ENCODE data around the gene ISG20. TPM values are rescaled to one million over a fixed set of nuclear protein-coding genes. Genes with fewer than 3 reads are reported as not detected.

The ISG20 gene
- total RNA-seq, 1 donor from 2014 or later: 87.1 TPM

GRCh38 chr15:88624971-88625490 is 13.8 kb upstream of the ISG20 start:
- Mint-ChIP-seq H3K27me3 (no peaks in the 10 kb centered on the region), H3K36me3 (ENCODE audit: low read depth) (peaks cover 56% of the 10 kb centered on the region), H3K9me3 (no peaks in the 10 kb centered on the region), H3K27ac (peak overlapping the region; percentile 92), H3K4me1 (peaks cover 87% of the 10 kb centered on the region), H3K4me3 (peak overlapping the region; percentile 67)
- intact Hi-C loops (cut with micrococcal nuclease): loop anchor here (1.0 to 10.0 kb wide), 9 partner anchors 32 to 710 kb away; partner anchors contain the start of gene POLG
- POLR2A ChIA-PET: interaction anchor here (0.6 to 5.1 kb wide), 7 partner anchors 9 to 76 kb away, joined by 3 to 42 read pairs (median 8); partner anchors contain the start of gene ISG20
- ATAC-seq (ENCODE audit: low read depth) (no peak), DNase-seq (no peak)
- CTCF ChIA-PET: interaction anchor here (0.6 to 4.5 kb wide), 26 partner anchors 9 to 553 kb away, joined by 3 to 81 read pairs (median 5); partner anchors contain the start of genes ACAN and ISG20
- TF ChIP-seq, protein P1, sequence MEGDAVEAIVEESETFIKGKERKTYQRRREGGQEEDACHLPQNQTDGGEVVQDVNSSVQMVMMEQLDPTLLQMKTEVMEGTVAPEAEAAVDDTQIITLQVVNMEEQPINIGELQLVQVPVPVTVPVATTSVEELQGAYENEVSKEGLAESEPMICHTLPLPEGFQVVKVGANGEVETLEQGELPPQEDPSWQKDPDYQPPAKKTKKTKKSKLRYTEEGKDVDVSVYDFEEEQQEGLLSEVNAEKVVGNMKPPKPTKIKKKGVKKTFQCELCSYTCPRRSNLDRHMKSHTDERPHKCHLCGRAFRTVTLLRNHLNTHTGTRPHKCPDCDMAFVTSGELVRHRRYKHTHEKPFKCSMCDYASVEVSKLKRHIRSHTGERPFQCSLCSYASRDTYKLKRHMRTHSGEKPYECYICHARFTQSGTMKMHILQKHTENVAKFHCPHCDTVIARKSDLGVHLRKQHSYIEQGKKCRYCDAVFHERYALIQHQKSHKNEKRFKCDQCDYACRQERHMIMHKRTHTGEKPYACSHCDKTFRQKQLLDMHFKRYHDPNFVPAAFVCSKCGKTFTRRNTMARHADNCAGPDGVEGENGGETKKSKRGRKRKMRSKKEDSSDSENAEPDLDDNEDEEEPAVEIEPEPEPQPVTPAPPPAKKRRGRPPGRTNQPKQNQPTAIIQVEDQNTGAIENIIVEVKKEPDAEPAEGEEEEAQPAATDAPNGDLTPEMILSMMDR (IDR thresholded peaks at IDR 0.05): no peak

DNA sequence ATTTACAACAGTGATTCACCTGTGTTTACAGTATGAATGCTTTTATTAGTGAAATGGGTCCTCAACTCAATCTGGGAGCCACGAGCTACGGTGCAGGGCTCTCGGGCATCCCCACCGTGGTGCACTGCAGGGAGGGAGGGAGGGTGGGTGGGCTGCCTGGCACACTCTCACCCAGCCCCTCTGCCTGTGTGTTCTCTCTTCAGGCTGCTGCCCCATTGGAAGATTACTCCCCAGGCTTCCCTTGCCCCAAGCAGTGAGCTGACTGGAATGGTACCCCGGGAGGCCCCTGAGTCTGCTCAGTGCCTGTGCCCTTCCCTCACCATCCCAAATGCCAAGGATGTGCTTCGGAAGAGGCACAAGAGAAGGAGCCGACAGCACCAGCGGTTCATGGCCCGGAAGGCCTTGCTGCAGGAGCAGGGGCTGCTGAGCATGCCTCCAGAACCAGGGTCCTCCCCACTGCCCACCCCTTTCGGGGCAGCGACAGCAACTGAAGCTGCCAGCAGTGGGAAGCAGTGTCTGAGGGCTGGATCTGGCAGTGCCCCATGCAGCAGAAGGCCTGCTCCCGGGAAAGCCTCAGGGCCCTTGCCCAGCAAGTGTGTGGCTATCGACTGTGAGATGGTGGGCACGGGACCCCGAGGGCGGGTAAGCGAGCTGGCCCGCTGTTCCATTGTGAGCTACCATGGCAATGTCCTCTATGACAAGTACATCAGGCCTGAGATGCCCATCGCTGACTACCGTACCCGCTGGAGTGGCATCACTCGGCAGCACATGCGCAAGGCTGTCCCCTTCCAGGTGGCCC is 12.7 kb upstream of the ISG20 start:
- ChIA-PET CTCF (interaction anchor here (0.9 to 4.5 kb wide), 5 partner anchors 12 to 552 kb away, joined by 3 to 81 read pairs (median 11); partner anchors contain the start of gene ISG20), POLR2A (interaction anchor here (5.1 kb wide), 1 partner anchor 30 kb away, joined by 42 read pairs; no protein-coding TSS in a partner anchor)
- no peak for DNase-seq
- Mint-ChIP-seq H3K9me3 (no peaks in the 10 kb centered on the region), H3K4me3 (peak overlapping the region; percentile 19), H3K36me3 (ENCODE audit: low read depth) (peaks cover 65% of the 10 kb centered on the region), H3K27me3 (no peaks in the 10 kb centered on the region), H3K4me1 (peaks cover 91% of the 10 kb centered on the region), H3K27ac (peak overlapping the region; percentile 18)
- no peak for ATAC-seq (ENCODE audit: low read depth)
- TF ChIP-seq, protein P1 (IDR thresholded peaks at IDR 0.05): no peak
- intact Hi-C loops (cut with micrococcal nuclease): loop anchor here (2.0 to 10.0 kb wide), 3 partner anchors 31 to 709 kb away; partner anchors contain the start of gene POLG

DNA sequence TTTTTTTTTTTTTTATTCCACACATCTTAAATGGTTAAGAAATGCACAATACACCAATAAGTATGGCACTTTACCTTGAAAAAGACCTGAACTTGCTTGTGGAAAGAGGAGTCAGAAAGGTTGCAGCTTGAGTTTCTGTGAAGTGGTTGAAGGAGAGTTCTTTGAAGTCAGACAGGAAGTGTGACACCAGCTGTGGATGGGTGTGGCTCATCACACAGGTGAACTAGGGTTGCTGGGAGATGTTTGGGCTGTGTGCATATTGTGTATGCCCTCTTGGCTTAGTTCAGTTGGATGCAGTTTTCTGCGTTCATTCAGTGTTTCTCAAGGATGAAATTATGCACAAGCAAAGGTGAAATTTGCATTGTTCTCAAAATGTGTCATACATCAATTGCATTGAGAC is 11.4 kb upstream of the ISG20 start:
- peak overlapping the region; percentile 53 for H3K4me3 Mint-ChIP-seq
- no peaks in the 10 kb centered on the region for H3K9me3 Mint-ChIP-seq
- peak; percentile 50 for ATAC-seq (ENCODE audit: low read depth)
- CTCF ChIA-PET: interaction anchor here (1.3 to 4.5 kb wide), 3 partner anchors 11 to 37 kb away, joined by 6 to 81 read pairs (median 11); partner anchors contain the start of gene ISG20
- H3K4me1 Mint-ChIP-seq: peaks cover 92% of the 10 kb centered on the region
- POLR2A ChIA-PET: interaction anchor here (1.4 to 5.1 kb wide), 3 partner anchors 11 to 29 kb away, joined by 4 to 42 read pairs (median 7); partner anchors contain the start of gene ISG20
- TF ChIP-seq, protein P1 (IDR thresholded peaks at IDR 0.05): no peak
- H3K27ac Mint-ChIP-seq: peak overlapping the region; percentile 82
- H3K36me3 Mint-ChIP-seq (ENCODE audit: low read depth): peaks cover 74% of the 10 kb centered on the region
- DNase-seq: no peak
- H3K27me3 Mint-ChIP-seq: no peaks in the 10 kb centered on the region
- intact Hi-C loops (cut with micrococcal nuclease): loop anchor here (1.0 to 10.0 kb wide), 2 partner anchors 11 to 707 kb away; partner anchors contain the start of gene POLG

DNA sequence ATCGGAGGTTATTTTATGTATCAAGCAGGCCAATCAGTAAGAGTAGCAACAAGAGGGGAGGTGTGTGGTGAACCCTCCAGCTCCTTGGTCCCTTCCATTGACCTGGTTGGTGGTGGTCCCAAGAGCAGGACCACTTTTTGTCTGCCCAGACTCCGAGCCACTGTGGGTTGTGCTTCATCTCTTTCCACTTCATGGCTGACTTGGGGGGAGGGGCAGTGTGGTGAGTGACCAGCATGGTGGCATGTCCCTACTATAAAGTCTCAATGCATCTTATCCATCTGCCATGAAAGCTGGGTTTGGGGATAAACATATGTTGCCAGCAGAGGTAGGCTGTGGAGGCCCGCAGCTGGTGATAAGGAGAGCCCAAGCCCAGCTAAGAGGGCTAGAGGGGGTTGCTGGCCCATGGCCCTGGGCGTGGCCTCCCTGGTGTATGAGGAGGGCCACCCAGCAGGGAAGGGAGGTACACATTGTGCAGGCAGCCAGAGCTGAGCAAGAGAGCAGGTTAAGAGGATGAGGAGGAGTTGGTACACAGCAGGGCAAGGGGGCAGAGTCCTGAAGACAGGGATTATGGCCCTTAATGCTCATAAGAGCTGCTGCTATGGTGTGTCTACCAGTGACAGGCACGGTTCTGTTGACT is 10.7 kb upstream of the ISG20 start:
- ChIA-PET CTCF (interaction anchor here (1.3 to 2.6 kb wide), 2 partner anchors 11 to 29 kb away, joined by 6 to 11 read pairs; partner anchors contain the start of gene ISG20), POLR2A (interaction anchor here (0.8 to 5.1 kb wide), 4 partner anchors 11 to 28 kb away, joined by 3 to 42 read pairs (median 6); partner anchors contain the start of gene ISG20)
- Mint-ChIP-seq H3K27me3 (no peaks in the 10 kb centered on the region), H3K27ac (peak overlapping the region; percentile 82), H3K4me3 (peak overlapping the region; percentile 53), H3K36me3 (ENCODE audit: low read depth) (peaks cover 77% of the 10 kb centered on the region), H3K4me1 (peaks cover 91% of the 10 kb centered on the region), H3K9me3 (no peaks in the 10 kb centered on the region)
- TF ChIP-seq, protein P1 (IDR thresholded peaks at IDR 0.05): no peak
- no peak for DNase-seq
- intact Hi-C loops (cut with micrococcal nuclease): loop anchor here (10.0 kb wide), 1 partner anchor 707 kb away; the partner anchor contains the start of gene POLG
- ATAC-seq (ENCODE audit: low read depth): no peak
